GM19193 (cell line): ENCODE results near the gene SHANK2.

Experiments used
- POLR2A ChIP-seq: IDR thresholded peaks from 4 replicates; pipeline ENCODE4 v1.6.1; 2011; ENCODE audit not compliant: insufficient read depth, insufficient read length; ENCODE audit errors: extremely low read depth

The SHANK2 gene

GRCh38 chr11:71204294-71204693 lies 48.1 kb downstream of the SHANK2 start:
- TF ChIP-seq POLR2A = no peak

DNA sequence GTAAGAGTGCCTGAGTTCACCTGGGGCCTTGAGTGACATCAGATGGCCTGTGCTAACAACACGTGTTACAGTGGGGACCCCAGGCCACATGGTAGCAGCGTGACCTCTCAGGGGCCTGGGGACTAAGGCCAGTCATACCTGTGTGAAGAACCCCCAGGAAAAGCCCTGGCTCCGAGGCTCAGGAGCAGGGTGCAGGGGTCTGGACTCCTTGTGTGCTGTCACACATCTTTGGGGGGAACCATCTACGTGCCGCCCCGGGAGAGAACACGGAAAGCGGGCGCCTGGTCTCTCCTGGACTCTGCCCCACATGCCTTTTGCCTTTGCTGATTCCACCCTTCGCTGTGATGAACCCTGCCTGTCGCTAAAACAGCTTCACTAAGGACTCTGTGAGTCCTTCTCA lies 48.7 kb downstream of the SHANK2 start:
- no peak for TF ChIP-seq POLR2A

DNA sequence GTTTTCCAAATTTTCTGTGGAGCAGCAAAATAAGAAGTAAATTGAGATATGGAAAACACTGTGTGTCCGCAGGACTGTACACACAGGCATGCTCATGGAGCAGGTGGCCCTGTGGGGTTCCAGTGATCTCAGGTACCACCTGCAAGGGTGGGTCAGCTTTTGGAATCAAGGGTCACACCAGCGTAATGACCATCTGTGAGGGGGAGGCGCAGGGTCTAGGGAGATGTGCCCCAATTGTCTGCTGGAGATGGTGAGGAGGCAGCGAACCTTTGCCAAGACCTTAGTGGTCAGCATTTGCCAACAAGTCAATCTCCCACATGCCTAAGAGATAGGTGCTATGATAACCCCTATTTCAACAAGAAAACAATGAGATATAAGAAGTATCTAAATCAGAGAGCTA lies 49.4 kb downstream of the SHANK2 start:
- no peak for TF ChIP-seq POLR2A

DNA sequence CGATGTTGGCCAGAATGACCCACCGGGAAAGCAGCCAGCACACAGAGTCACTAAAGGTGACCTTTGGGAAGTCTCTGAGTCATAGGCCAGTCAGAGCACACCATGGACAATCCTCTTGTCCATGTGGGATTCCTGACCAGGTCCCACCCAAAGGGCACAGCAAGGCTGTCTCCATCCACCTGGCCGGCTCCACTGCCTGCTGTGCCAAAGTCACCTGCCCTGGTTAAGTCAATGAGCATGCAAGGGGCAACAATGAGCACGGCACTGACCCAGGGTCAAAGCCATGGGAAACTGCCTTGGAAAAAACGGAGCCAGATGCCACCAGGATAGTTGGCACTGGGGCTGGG lies 49.8 kb downstream of the SHANK2 start:
- no peak for TF ChIP-seq POLR2A
